Coronary artery (tissue), 2 donors: ENCODE measurements around the gene GOLGA8H.
"Not testable (repeated sequence)": the region's sequence is repeated elsewhere in the genome, so short reads cannot be mapped to it uniquely, and the experiment has no call there.

Experiments
- DNase-seq: peaks from one replicate; pipeline ENCODE4 v3.0.0-alpha.2; 2017; ENCODE audit warnings: low spot score
- H3K27ac ChIP-seq, 2 donors: fragments of 200-600 bp; sonication (generic); one replicate each; pipeline ENCODE4 v1.5.1; 2016 to 2019
- H3K4me3 ChIP-seq: fragments of 200-600 bp; sonication (generic); 2 replicates; pipeline ENCODE4 v1.5.1; 2016; ENCODE audit warnings: mild to moderate bottlenecking, moderate library complexity
- CTCF ChIP-seq: fragments of 200-600 bp; sonication (generic); IDR thresholded peaks from one replicate; pipeline ENCODE4 v1.5.1; 2019; ENCODE audit warnings: antibody characterized with exemption

Gene GOLGA8H

DNA sequence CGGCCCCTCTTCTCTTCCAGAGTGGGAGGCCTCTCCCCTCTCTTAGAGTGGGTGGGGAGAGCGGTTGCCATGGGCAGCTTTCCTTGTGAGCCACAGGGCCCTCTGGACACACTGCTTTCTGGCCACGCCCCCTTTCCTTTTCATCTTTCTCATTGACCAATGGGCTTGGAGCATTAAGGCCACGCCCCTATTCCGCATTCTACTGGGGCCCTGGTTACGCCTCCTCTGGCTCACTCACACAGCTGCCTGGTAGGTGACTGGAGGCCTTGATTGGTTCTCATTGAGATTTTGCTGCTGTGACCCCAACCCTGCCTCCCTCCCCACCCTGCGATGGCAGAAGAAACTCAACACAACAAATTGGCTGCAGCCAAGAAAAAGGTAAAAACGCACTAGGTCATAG is at the start of gene GOLGA8H:
Gene GOLGA8H (plus strand): TSS at position 233 of the 400 bp plus-strand sequence. CDS start 98 bp downstream, at position 331.
- not testable (repeated sequence) for H3K4me3 ChIP-seq, DNase-seq, H3K27ac ChIP-seq

DNA sequence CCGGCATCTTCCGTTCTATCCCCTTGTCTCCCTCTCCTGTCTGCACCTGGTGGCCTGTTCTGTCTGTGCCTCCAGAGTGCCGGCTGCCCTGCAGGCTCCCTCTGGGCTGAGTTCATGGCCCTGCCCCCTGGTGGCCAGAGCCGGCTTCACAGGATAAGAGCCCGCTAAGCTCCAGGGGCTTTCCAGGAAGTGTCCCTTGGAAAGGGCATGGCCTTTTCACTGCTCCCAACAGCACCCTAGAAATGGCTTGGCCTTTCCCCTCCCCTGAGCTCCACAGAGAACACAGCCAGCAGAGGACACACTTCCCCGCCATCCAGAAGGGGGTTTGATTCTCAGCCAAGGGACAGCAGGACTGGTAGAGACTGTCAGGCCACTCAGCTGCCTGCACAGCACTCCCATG is 36.9 kb upstream of the GOLGA8H start:
- peak; percentile 65 for DNase-seq
- not testable (repeated sequence) for H3K4me3 ChIP-seq, H3K27ac ChIP-seq

- peak overlapping the region; percentile 59 for H3K4me3 ChIP-seq
Measured at GRCh38 chr15:30573012-30573491, 30.8 kb upstream of the GOLGA8H start.

DNA sequence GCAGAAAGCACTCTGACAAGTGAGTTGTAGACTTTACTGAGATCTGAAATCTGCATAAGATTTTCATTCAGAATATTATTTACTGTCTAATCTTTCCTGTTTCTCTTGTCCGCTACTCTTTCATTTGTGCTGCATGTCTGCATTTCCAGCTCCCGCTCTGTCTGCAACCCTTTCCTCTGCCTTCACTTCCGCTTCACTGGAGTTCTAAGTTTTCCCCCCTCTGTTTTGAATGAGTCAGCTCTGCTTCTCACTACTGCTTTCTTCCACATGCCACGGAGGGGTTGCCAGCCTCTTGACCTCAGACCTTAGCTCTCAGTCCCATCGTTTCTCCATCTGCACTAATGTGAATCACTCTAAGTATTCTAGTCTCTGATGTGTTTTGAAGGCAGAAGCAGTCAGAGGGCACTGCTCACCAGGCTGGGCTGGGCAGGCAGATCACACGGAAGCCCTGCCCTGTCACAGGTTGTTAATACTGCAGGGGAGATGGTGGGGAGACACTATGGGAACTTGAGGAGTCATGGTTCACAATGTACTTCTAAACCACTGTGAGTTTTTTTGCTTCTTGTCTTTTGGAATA is 24.3 kb upstream of the GOLGA8H start:
- not testable (repeated sequence) for DNase-seq, H3K4me3 ChIP-seq, H3K27ac ChIP-seq

More at GRCh38 chr15:30573012-30573491, 30.8 kb upstream of the GOLGA8H start:
- not testable (repeated sequence) for DNase-seq, H3K27ac ChIP-seq

GRCh38 chr15:30580716-30581115 is 23.1 kb upstream of the GOLGA8H start:
- DNase-seq, H3K4me3 ChIP-seq, H3K27ac ChIP-seq: not testable (repeated sequence)

GRCh38 chr15:30598953-30599352 is 4.9 kb upstream of the GOLGA8H start:
- H3K27ac ChIP-seq, DNase-seq, H3K4me3 ChIP-seq: not testable (repeated sequence)

DNA sequence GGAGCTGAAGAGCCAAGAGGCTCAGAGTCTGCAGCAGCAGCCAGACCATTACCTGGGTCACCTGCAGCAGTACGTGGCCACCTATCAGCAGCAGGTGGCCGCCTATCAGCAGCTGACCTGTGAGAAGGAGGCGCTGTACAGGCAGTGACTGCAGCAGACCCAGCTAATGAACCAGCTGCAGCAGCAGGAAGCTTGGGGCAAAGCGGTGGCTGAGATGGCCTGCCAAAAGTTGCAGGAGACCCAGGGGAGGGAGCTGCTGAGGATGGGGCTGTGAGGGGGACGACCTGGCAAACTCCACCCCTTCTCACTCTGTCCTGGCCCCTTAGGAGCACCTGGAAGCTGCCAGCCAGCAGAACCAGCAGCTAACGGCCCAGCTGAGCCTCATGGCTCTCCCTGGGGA is 8.4 kb downstream of the GOLGA8H start:
- not testable (repeated sequence) for H3K27ac ChIP-seq, H3K4me3 ChIP-seq, DNase-seq

- not testable (repeated sequence) for DNase-seq, H3K4me3 ChIP-seq, H3K27ac ChIP-seq
Measured at GRCh38 chr15:30621342-30621741, 17.5 kb downstream of the GOLGA8H start.

- Histone ChIP-seq H3K27ac (peak within 1 kb of the TSS; percentile 76 to 89), H3K4me3 (peak within 1 kb of the TSS; percentile 69)
- DNase-seq: peak; percentile 93
Measured at GRCh38 chr15:30625436-30626193, 21.8 kb downstream of the GOLGA8H start, which contains the start of gene ARHGAP11B. TSS of gene ARHGAP11B (plus strand) at chr15:30626128.

DNA sequence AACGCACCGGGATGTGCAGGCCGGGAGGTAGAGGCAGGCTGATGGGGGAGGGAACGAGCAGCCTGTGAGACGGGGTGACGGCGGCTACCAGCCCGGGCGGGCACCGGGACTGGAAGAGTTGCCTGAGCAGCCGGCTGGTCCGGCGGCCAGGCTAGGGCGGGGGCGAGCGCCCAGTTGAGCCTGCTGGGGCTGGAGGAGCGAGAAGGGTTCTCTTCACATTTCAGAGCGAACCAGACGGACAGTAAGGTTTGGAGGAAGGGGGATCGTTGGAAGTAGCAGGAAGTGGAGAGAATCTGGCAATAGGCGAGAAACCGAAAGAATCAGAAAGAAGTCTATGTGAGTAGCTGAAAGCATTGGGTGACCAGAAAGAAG is 22.4 kb downstream of the GOLGA8H start:
- not testable (repeated sequence) for DNase-seq
- peak overlapping the region; percentile 69 for H3K4me3 ChIP-seq
- H3K27ac ChIP-seq: peak overlapping the region in 1 of 2 donors; percentile 89

GRCh38 chr15:30626632-30627031 is 22.8 kb downstream of the GOLGA8H start:
- H3K4me3 ChIP-seq: peak overlapping the region; percentile 69
- H3K27ac ChIP-seq, DNase-seq: not testable (repeated sequence)

DNA sequence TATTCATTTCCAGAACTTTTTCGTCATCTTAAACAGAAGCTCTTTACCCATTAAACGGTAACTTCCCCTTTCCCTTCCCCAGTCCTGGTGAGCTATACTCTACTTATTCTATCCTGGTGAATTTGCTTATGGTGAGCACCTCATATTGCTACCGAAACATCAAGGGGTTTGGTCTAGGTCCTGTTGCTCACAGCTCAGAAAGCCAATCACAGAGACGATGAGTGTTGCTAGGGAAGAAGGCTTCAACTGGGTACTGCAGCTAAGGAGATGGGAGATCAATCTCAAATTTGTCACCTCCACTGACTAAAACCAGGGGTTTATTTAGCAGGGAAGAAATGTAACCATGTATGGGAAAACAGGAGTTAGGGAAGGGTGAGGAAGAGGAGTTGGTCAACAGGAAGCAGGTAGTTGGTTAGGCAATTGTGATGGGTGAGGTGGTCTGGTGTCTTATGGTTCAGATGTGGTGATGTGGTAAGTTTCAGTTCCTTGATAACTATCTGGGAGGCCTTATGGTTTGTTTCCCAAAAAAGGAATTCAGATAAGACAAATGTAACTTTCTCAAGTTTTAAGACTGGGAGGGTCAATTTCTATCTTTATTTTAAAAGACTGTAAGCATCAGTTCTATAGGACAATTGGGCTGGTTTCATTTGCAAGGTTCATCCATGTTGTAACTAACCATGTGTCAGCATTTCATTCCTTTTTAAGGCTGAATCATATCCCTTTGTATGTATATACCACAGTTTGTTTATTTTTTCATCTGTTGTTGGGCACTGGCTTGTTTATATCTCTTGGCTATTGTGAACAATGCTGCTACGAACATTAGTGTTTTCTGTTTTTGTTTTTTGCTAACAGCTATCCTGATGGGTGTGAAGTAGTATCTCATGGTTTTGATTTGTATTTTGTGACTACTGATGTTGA is 46.4 kb downstream of the GOLGA8H start:
- no peak overlapping the region for H3K4me3 ChIP-seq
- no peak for DNase-seq
- TF ChIP-seq CTCF: no peak

DNA sequence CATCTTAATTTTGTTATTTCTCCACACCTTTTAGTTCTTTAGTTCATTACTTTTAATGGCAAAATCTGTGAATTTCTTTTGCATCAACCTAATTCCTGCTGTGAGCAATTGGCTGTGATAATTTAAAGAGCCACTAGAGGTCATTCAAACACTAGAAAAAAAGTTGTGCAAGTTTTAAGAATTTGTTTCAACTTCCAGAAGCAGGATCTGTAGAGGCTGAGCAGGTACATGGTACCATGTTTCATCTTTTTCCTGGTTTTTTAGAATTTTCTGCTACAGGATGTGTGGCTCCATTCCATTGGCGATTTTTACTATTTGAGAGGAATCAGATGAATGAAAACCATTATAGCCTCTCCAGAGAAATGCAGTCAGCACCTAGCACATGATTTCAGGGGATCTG is 57.3 kb downstream of the GOLGA8H start:
- not testable (repeated sequence) for H3K27ac ChIP-seq, DNase-seq
- TF ChIP-seq CTCF: peak; percentile 30

More for the DNA sequence above, 46.4 kb downstream of the GOLGA8H start:
- no peak overlapping the region for H3K27ac ChIP-seq

More for the DNA sequence above, 57.3 kb downstream of the GOLGA8H start:
- H3K4me3 ChIP-seq: not testable (repeated sequence)
